CD4-positive, alpha-beta T cell treated with Interleukin-10 for 1 hour (primary cell): ENCODE results near the gene TMEM209.
"Not testable (repeated sequence)": the region's sequence is repeated elsewhere in the genome, so short reads cannot be mapped to it uniquely, and the experiment has no call there.

Experiments
- DNase-seq: peaks from one replicate; pipeline ENCODE4 v3.0.0-alpha.2; 2020

TMEM209 gene

GRCh38 chr7:130157700-130158099 lies 47.5 kb downstream of the TMEM209 start:
- no peak for DNase-seq

- DNase-seq, result no peak
These were observed 49.1 kb downstream of the TMEM209 start for GRCh38 chr7:130156140-130156539.

DNA sequence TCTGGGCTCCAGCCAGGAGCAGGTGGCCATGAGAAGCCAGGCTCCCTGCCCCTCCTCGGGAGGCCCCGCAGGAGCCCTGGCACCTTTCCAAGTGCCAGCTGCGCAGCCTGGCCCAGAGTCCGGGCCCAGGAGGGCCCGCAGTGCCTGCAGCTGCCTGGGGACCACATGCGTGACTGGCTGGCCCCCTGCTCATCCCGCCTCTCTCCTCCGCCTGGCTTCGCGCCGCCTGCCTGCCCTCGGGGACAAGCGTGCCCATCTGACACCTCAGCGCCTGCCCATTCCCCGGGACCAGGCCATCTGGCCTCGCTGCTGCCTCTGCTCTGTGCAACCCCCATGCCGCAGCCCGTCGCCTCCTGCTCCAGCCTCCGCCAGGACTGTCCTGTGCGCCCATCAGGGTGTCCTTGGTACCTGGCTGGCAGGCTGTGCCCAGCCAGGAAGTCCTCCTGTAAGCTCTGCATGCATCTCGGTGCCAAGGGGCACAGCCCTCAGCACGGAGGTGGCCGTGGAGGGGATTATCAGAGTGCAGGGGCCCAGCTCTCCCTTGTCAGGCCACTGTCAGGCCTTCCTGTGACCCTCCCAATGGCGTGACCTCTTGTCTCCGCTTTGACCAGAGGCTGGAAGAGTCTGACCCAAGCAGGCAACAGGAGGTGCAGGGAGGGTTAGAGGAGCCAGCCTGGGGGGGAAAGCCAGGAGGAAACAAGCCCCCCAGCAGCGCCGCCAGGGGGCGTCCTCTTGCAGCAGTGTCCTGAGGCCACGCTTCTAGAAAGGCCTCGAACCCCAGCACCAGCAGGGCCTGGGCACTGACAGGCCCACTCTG lies 50.5 kb downstream of the TMEM209 start:
- DNase-seq, result no peak

- no peak for DNase-seq
These were observed 51.1 kb downstream of the TMEM209 start for GRCh38 chr7:130154131-130154500.

- no peak for DNase-seq
These were observed 51.8 kb downstream of the TMEM209 start for GRCh38 chr7:130153211-130153908.

DNA sequence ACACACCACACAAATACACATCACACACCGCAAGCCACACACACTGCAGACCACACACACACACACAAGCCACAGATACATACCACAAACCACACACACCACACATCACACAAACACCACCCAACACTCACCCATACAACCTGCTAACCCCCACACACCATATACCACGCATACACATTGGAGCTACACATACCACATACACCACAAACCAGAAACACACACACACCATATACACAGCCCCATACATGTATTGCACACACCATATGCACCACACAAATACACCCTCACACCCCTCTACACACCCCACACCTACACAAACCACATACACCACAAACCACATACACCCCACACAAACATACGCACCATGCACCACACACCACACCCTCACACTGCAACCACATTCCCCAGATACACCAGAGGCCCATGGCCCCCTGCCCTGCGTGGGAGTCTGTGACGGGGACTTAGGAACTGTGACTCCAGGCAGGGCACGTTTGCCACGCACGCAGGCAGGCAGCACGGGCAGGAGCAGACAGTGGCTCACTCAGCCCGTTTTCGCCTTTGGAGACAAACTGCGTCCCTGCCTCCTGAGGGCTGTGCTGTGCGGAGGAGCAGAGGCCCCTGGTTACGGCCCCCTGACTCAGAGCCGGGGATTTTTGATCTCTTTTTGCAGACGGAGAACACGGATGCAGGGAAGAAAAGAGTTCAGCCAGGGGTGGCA lies 52.6 kb downstream of the TMEM209 start:
- DNase-seq, result peak; percentile 11

GRCh38 chr7:130151591-130152492 lies 53.4 kb downstream of the TMEM209 start:
- DNase-seq, result peak; percentile 65

- DNase-seq, result no peak
These were observed 54.6 kb downstream of the TMEM209 start for GRCh38 chr7:130150587-130150986.

GRCh38 chr7:130149281-130150139 lies 55.7 kb downstream of the TMEM209 start:
- DNase-seq, result no peak

DNA sequence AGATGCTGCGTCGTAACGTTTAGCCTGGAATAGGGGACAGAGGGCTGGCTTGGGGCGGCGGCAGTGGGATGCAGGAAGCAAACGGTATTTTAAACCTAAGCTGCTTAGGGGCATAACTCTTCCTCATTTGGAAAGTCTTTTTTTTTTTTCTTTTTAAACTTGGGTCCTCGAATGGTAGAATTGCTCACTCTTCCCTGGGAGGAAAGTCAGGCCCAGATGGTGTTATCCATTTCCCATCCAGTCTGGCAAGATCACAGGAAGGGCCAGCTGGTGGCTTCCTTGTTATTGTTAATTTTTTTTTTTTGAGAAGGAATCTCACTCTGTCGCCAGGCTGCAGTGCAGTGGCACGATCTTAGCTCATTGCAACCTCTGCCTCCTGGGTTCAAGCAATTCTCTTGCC lies 56.6 kb downstream of the TMEM209 start:
- DNase-seq, result no peak

DNA sequence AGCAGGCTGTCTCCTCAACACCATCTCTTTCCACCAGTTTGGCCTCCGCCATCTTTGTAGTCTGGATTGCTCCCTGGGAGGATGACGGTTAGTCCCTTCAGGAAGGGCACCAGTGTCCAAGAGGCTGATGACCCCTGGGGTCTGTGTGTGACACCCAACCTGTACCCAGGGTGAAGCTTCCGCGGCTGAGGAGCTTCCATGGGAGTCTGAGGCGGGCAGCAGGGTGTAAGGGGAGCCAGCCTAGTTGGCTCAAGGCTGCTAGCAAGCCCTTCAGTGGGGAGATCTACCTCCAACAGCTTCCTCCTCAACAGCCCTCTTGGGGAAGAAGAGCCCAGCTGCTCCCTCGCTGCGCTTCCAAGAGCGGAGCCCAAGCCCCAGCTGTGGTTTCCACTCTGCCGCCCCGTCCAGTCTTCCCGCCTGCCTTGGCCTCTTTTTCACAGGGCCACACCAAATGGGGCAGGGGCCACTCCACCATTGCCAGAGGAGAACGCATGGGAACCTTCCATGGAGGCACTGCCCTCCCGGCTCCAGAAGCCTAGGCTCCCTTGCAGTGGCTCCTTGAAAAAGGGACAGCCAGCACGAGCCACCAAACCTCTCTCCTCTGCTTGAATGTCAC lies 57.4 kb downstream of the TMEM209 start:
- DNase-seq, result no peak

GRCh38 chr7:130146693-130147405 lies 58.4 kb downstream of the TMEM209 start:
- no peak for DNase-seq

DNA sequence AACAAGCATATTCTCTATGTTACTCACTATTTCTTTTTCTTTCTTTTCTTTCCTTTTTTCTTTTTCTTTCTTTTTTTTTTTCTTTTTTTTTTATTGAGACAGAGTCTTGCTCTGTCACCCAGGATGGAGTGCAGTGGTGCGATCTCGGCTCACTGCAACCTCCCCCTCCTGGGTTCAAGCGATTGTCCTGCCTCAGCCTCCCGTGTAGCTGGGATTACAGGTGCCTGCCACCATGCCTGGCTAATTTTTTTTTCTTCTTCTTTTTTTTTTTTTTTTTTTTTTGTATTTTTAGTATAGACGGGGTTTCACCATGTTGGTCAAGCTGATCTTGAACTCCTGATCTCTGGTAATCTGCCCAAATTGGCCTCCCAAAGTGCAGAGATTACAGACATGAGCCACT lies 59.1 kb downstream of the TMEM209 start:
- DNase-seq, result not testable (repeated sequence)

DNA sequence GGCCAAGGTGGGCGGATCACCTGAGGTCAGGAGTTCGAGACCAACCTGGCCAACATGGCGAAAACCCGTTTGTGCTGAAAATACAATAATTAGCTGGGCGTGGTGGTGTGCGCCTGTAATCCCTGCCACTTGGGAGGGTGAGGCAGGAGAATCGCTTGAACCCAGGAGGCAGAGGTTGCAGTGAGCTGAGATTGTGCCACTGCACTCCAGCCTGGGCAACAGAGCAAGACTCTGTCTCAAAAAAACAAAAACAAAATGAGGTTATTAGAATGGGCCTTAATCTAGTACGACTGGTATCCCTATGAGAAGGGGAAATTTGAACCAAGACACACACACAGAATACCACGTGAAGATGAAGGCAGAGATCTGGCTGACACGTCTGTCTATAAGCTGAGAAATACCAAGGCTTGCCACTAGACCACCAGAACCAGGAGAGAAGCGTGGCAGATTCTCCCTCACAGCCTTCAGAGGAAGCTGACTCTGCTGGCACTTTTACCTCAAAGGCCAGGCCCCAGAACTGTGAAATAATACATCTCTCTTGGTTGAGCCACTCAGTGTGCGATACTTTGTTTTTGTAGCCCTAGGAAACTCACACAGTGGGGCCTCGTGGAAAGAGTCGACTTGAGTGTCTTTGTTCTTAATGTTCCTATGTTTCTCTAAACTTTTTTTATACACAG lies 59.6 kb downstream of the TMEM209 start:
- DNase-seq, result peak; percentile 16

- DNase-seq, result no peak
These were observed 60.7 kb downstream of the TMEM209 start for GRCh38 chr7:130144312-130145171.

DNA sequence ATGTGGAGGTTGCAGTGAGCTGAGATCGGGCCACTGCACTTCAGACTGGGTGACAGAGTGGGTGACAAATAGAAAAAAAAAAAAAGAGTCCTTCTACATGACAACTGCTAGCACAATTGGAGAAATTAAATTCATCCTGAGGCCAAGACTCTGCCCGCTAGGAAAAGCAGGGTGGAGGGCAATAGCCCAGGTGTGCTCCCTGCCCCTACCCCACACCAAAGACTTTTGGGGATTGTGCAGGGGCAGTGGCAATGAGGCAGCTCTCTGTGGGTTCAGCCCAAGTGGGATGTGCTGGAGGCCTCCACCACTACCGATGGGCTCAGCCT lies 61.3 kb downstream of the TMEM209 start:
- no peak for DNase-seq

GRCh38 chr7:130143334-130143732 lies 61.9 kb downstream of the TMEM209 start:
- DNase-seq, result no peak

DNA sequence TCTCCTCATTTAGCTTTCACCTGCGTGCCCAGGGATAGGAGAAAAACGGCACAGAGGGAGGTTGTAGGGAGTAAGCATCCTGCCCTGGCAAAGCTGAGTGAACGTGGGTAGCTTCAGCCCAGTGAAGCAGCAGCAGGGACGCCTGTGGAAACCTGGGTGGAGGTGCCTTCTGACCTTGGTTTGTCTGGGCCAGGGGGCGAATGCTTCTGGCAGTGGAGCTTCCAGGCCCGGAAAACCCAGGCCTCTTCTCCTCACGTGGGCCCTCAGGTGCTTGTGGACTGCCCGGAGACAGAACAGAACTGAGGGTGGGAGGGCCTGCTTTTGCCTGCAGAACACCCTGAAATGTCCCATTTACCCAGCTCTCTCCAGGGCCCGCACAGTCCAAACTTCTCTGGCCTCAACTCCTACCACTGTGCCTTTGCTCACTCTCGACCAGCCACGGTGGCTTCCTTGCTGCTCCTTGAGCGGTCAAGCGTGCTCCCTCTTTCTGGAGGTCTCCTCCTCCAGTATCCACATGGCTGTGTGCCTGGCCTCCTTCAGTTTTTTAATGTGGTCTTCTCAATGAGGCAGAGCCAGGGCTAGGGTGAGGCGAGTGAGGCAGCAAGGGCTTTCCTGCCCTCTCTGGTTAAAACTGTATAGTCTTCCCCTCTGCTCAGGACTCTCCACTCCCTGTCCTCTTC lies 62.4 kb downstream of the TMEM209 start:
- no peak for DNase-seq
